ENCODE data around the gene UBE2L3.

GRCh38 chr22:21660904-21661303 is 93.4 kb downstream of the UBE2L3 start:
- TF ChIP-seq, protein P1, sequence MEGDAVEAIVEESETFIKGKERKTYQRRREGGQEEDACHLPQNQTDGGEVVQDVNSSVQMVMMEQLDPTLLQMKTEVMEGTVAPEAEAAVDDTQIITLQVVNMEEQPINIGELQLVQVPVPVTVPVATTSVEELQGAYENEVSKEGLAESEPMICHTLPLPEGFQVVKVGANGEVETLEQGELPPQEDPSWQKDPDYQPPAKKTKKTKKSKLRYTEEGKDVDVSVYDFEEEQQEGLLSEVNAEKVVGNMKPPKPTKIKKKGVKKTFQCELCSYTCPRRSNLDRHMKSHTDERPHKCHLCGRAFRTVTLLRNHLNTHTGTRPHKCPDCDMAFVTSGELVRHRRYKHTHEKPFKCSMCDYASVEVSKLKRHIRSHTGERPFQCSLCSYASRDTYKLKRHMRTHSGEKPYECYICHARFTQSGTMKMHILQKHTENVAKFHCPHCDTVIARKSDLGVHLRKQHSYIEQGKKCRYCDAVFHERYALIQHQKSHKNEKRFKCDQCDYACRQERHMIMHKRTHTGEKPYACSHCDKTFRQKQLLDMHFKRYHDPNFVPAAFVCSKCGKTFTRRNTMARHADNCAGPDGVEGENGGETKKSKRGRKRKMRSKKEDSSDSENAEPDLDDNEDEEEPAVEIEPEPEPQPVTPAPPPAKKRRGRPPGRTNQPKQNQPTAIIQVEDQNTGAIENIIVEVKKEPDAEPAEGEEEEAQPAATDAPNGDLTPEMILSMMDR (IDR thresholded peaks at IDR 0.05): no peak
- TF ChIP-seq POLR2A (IDR thresholded peaks at IDR 0.05): no peak
